Body of pancreas (tissue), 4 donors: Measurements from ENCODE around the gene SH2D3A. TPM values are rescaled to one million over a fixed set of nuclear protein-coding genes. Genes with fewer than 3 reads are reported as not detected.

Experiments
- ATAC-seq: fragments of 150-250 bp; one replicate; pipeline ENCODE4 v1.9.1; 2016
- DNase-seq, 4 donors: peaks; one replicate each; pipeline ENCODE4 v3.0.0-alpha.2; 2019
- H3K27ac ChIP-seq, 4 donors: fragments of 200-600 bp; sonication (generic); 1 replicate in 3 of 4; 2 replicates in 1 of 4; pipeline versions ENCODE4 v1.5.1 to v1.6.1; 2016 to 2019; ENCODE audit warnings: mild to moderate bottlenecking in 1 of 4, mixed read lengths in 1 of 4, moderate library complexity in 1 of 4
- H3K27me3 ChIP-seq, 2 donors: fragments of 200-600 bp; sonication (generic); one replicate each; pipeline ENCODE4 v1.6.0; 2016; ENCODE audit warnings: mild to moderate bottlenecking in 1 of 2
- H3K36me3 ChIP-seq, 2 donors: fragments of 200-600 bp; sonication (generic); replicated peaks in 1 of 2; 2 replicates each; pipeline ENCODE4 v1.5.1; 2016; ENCODE audit warnings: low read depth in 2 of 2; ENCODE audit not compliant: insufficient read depth in 1 of 2
- H3K4me1 ChIP-seq: fragments of 200-600 bp; sonication (generic); one replicate; pipeline ENCODE4 v1.6.0; 2016
- H3K4me3 ChIP-seq, 2 donors: fragments of 200-600 bp; sonication (generic); 1 replicate in 1 of 2; 2 replicates in 1 of 2; pipeline ENCODE4 v1.5.1; 2016 to 2019
- H3K9me3 ChIP-seq, 3 donors: fragments of 200-600 bp; sonication (generic); 1 replicate in 2 of 3; 2 replicates in 1 of 3; pipeline ENCODE4 v1.5.1; 2016
- POLR2A ChIP-seq, 3 donors: fragments of 450-650 bp; IDR thresholded peaks; one replicate each; pipeline ENCODE4 v1.6.1; 2016; ENCODE audit warnings: antibody characterized with exemption in 3 of 3, mild to moderate bottlenecking in 2 of 3
- WGBS, 2 donors: methylation state at CpG; one replicate each; pipeline ENCODE4 v1.1.5; 2017; 5-methylcytosine and 5-hydroxymethylcytosine counted together
- intact Hi-C: fragments of 100-400 bp; cut with DNase I; formaldehyde crosslinking; loops from one replicate; pipeline ENCODE4 v1.15.1; 2023
- total RNA-seq, 2 donors: library from RNA; depleted of rRNA; stranded (reverse); fragments of >200 nt; gene quantifications; one replicate each; pipeline ENCODE4 v1.1.0, GENCODE V29; 2016
- TF ChIP-seq, protein P1 (sequence below), 7 experiments: fragments of 450-650 bp in 4 of 7; fragments of 200-600 bp in 3 of 7; sonication (generic) in 3 of 7; IDR thresholded peaks; one replicate each; pipeline ENCODE4 v1.5.1; 2016 to 2019; ENCODE audit warnings: antibody characterized with exemption in 7 of 7

SH2D3A gene
- 10 to 100 TPM; 18.4 to 60.0 TPM for total RNA-seq

- TF ChIP-seq, protein P1, sequence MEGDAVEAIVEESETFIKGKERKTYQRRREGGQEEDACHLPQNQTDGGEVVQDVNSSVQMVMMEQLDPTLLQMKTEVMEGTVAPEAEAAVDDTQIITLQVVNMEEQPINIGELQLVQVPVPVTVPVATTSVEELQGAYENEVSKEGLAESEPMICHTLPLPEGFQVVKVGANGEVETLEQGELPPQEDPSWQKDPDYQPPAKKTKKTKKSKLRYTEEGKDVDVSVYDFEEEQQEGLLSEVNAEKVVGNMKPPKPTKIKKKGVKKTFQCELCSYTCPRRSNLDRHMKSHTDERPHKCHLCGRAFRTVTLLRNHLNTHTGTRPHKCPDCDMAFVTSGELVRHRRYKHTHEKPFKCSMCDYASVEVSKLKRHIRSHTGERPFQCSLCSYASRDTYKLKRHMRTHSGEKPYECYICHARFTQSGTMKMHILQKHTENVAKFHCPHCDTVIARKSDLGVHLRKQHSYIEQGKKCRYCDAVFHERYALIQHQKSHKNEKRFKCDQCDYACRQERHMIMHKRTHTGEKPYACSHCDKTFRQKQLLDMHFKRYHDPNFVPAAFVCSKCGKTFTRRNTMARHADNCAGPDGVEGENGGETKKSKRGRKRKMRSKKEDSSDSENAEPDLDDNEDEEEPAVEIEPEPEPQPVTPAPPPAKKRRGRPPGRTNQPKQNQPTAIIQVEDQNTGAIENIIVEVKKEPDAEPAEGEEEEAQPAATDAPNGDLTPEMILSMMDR (IDR thresholded peaks at IDR 0.05), result peak in 3 of 7 experiments; percentile 11 to 28 (median 20)
- TF ChIP-seq POLR2A (IDR thresholded peaks at IDR 0.05), result peak; percentile 84 to 95 (median 95)
- H3K9me3 ChIP-seq, result no peaks in the 10 kb centered on the region
- intact Hi-C loops, result no loop called here
- peak within 1 kb of the TSS; percentile 21 to 41 for H3K4me3 ChIP-seq
- no peaks in the 10 kb centered on the region for H3K36me3 ChIP-seq
- DNase-seq, result peak; percentile 95 to 97 (median 96)
- H3K27me3 ChIP-seq, result no peaks in the 10 kb centered on the region
- peaks cover 39% of the 10 kb centered on the region for H3K4me1 ChIP-seq
- peak; percentile 87 for ATAC-seq
- 5 to 9% methylated on average over 32 to 46 of the region's 47 CpGs for WGBS, 2 donors
- H3K27ac ChIP-seq, result peak within 1 kb of the TSS; percentile 87 to 93 (median 91)
These were observed at the start of gene SH2D3A for GRCh38 chr19:6767357-6768235. Gene SH2D3A (minus strand): TSS chr19:6767435. CDS start chr19:6763748, 3,687 bp downstream.

DNA sequence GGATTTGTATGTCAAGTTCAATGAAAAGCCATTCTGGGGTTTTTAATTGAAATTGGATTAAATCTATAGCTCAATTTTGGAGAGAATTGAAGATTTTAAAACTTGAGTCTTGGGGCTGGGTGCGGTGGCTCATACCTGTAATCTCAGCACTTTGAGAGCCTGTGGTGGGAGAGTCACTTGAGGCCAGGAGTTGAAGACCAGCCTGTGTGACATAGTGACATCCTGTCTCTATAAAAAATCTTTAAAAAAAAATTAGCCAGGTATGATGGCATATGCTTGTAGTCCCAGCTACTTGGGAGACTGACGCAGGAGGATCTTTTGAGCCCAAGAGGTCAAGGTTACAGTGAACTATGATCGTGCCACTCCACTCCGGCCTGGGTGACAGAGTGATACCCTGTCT is 46.4 kb upstream of the SH2D3A start:
- intact Hi-C loops, result no loop called here
- no peak for DNase-seq
- 51% methylated on average over 4 of the region's 4 CpGs for WGBS, 2 donors
- ATAC-seq, result no peak
- no peaks in the 10 kb centered on the region for H3K27me3 ChIP-seq
- no peak for TF ChIP-seq POLR2A (IDR thresholded peaks at IDR 0.05)
- TF ChIP-seq, protein P1 (IDR thresholded peaks at IDR 0.05), result no peak
- H3K4me1 ChIP-seq, result no peaks in the 10 kb centered on the region
- H3K4me3 ChIP-seq, result no peak overlapping the region
- H3K36me3 ChIP-seq, result no peaks in the 10 kb centered on the region
- H3K9me3 ChIP-seq, result no peaks in the 10 kb centered on the region
- no peak overlapping the region for H3K27ac ChIP-seq

- ATAC-seq (no peak), DNase-seq (no peak)
- no peaks in the 10 kb centered on the region for H3K36me3 ChIP-seq
- no peak overlapping the region for H3K27ac ChIP-seq
- no peaks in the 10 kb centered on the region for H3K4me1 ChIP-seq
- intact Hi-C loops, result no loop called here
- no peak overlapping the region for H3K4me3 ChIP-seq
- H3K9me3 ChIP-seq, result no peaks in the 10 kb centered on the region
- WGBS, 2 donors, result 58 to 70% methylated on average over 2 of the region's 2 CpGs
- H3K27me3 ChIP-seq, result no peaks in the 10 kb centered on the region
- TF ChIP-seq, protein P1 (IDR thresholded peaks at IDR 0.05), result no peak
- no peak for TF ChIP-seq POLR2A (IDR thresholded peaks at IDR 0.05)
These were observed 45.4 kb upstream of the SH2D3A start for GRCh38 chr19:6812612-6813011.

DNA sequence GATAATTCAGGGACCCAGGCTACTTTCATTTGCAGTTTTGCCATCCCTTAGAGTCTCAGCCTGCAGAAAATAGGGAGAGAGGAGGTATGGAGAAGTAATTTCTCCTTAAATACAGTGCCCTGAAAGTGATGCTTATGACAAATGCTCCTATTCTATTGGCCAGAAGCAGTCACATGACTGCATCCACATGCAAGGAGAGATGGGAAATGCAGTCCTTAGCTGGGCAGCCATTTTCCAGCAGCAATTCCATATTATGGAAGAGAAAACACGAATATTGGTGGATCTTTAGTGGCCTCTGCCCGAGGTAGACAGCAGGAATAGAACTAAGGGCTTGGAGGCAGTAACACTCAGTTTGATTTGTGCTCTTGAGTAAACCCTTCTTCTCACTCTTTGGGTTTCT is 44.7 kb upstream of the SH2D3A start:
- H3K27me3 ChIP-seq, result no peaks in the 10 kb centered on the region
- DNase-seq, result peak in 1 of 4 donors; percentile 14
- intact Hi-C loops, result no loop called here
- H3K4me1 ChIP-seq, result no peaks in the 10 kb centered on the region
- 24% methylated on average over 2 of the region's 2 CpGs for WGBS, 2 donors
- no peak overlapping the region for H3K27ac ChIP-seq
- no peaks in the 10 kb centered on the region for H3K36me3 ChIP-seq
- no peaks in the 10 kb centered on the region for H3K9me3 ChIP-seq
- no peak overlapping the region for H3K4me3 ChIP-seq
- no peak for TF ChIP-seq POLR2A (IDR thresholded peaks at IDR 0.05)
- TF ChIP-seq, protein P1 (IDR thresholded peaks at IDR 0.05), result no peak
- no peak for ATAC-seq
